Measurements from ENCODE around the gene NDRG2.

GRCh38 chr14:21073921-21074320 lies 49.1 kb upstream of the NDRG2 start:
- TF ChIP-seq PRDM4 (tag by site-specific recombination; IDR thresholded peaks at IDR 0.05) (no peak), CTCF (tag by site-specific recombination; IDR thresholded peaks at IDR 0.05) (no peak), REST (tag by site-specific recombination; IDR thresholded peaks at IDR 0.05) (no peak)
- TF ChIP-seq, protein P1, sequence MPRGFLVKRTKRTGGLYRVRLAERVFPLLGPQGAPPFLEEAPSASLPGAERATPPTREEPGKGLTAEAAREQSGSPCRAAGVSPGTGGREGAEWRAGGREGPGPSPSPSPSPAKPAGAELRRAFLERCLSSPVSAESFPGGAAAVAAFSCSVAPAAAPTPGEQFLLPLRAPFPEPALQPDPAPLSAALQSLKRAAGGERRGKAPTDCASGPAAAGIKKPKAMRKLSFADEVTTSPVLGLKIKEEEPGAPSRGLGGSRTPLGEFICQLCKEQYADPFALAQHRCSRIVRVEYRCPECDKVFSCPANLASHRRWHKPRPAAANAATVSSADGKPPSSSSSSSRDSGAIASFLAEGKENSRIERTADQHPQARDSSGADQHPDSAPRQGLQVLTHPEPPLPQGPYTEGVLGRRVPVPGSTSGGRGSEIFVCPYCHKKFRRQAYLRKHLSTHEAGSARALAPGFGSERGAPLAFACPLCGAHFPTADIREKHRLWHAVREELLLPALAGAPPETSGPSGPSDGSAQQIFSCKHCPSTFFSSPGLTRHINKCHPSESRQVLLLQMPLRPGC (tag by site-specific recombination; IDR thresholded peaks at IDR 0.05) = no peak
